Bladder microvascular endothelial cell (primary cell): ENCODE data around the gene SMPDL3B. TPM values are rescaled to one million over a fixed set of nuclear protein-coding genes. Genes with fewer than 3 reads are reported as not detected.

Experiments used
- total RNA-seq: library from RNA; depleted of rRNA; stranded (reverse); fragments of >200 nt; gene quantifications from 2 replicates; pipeline ENCODE4 v1.2.3, GENCODE V29; 2014

The SMPDL3B gene
- total RNA-seq: 0.32 and 1.3 TPM in 2 replicates

GRCh38 chr1:27934818-27935549, at the start of gene SMPDL3B:
Gene SMPDL3B, plus strand, starts transcription at chr1:27935000. Its CDS starts 184 bp downstream, at chr1:27935184.

GRCh38 chr1:27959792-27960603, 25.2 kb downstream of the SMPDL3B start, which contains the start of gene XKR8:
Gene XKR8, plus strand, starts transcription at chr1:27959973. Its CDS starts 97 bp downstream, at chr1:27960070.

Other genes with a start within 250 kb of the SMPDL3B start
- 8.0 and 8.6 TPM in 2 replicates for gene FAM76A, start 209.0 kb upstream of the SMPDL3B start, total RNA-seq
- 67.0 and 163 TPM in 2 replicates for gene STX12, start 161.8 kb upstream of the SMPDL3B start, total RNA-seq
- gene PPP1R8, start 104.2 kb upstream of the SMPDL3B start, total RNA-seq: 33.4 and 63.5 TPM in 2 replicates
- 5.0 and 19.3 TPM in 2 replicates for gene THEMIS2, start 62.5 kb upstream of the SMPDL3B start, total RNA-seq
- gene RPA2, start 20.4 kb upstream of the SMPDL3B start, total RNA-seq: 33.9 and 38.9 TPM in 2 replicates
- gene XKR8, start 25.0 kb downstream of the SMPDL3B start, total RNA-seq: 4.9 and 6.9 TPM in 2 replicates
- 6.5 and 18.2 TPM in 2 replicates for gene EYA3, start 153.6 kb downstream of the SMPDL3B start, total RNA-seq
- 0.13 and 0.16 TPM in 2 replicates for gene PTAFR, start 241.7 kb downstream of the SMPDL3B start, total RNA-seq